ENCODE measurements around the gene C2.
"Not testable (repeated sequence)": the region's sequence is repeated elsewhere in the genome, so short reads cannot be mapped to it uniquely, and the experiment has no call there.

C2 gene

DNA sequence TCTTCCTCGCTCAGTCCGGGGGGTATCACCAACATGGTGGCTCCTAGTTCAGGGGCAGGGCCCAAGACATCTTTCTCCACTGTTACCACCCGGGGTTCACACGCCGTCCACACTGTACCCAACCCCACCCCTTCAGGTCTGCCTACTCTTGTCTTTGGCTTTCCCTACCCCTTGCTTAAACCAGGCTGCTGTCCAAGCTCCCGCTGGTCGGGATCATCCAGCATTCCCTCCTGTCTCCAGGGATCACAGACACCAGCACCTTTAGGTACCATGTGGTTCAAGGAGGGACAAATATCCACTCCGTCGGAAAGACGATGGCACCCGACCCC lies 30.9 kb downstream of the C2 start:
- DNase-seq (ENCODE audit: low read depth) = no peak

DNA sequence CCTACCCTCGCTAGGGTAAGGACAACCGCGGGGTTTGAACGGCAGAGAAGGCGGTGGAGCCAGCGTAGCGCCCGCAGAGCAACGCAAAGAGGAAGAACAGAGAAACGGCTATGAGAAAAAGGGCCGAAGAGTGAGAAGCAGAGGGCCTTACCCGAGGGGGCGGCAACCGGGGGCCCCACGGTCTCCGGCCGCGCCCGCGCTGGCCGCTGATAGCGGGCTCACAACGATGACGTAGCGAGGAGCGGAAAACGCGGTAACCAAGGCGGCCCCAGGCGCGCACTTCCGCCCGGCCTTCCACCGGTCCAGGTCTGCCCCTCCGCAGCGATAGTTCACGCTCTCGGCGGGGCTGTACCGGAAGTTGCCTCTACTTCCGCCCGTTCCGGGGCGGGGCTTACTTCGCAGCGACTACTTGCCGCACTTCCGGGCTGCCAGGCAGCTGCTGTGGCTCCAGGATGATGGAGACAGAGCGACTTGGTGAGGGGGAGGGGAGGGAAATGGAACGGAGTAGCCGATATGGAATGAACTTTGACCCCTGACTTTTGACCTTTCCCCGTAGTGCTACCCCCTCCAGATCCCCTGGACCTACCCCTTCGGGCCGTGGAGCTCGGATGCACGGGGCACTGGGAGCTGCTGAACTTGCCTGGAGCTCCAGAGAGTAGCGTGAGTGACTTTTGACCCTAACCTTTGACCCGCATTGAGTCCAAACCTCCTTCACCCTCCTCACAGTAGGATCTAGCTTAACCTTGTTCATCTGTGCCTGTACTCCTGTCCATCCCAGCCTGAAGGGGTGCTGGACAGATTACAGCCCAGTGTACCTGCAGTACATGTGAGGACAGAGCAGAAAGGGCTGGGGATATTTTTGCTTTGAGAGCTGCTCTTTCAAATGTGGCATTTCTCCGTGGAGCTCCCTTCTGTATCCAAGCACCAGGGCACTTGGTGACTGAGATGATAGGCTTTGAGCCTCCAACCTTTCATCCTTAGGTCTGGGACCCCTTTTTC lies 31.5 kb downstream of the C2 start, which contains the start of the genes NELFE and SKIC2:
NELFE (minus strand) TSS at position 231 of the 999 bp plus-strand sequence. CDS start 525 bp downstream, outside the sequence.
SKIC2 (plus strand) TSS at position 435 of the 999 bp plus-strand sequence; CDS start at position 453, 18 bp downstream.
- DNase-seq (ENCODE audit: low read depth) = peak; percentile 85

DNA sequence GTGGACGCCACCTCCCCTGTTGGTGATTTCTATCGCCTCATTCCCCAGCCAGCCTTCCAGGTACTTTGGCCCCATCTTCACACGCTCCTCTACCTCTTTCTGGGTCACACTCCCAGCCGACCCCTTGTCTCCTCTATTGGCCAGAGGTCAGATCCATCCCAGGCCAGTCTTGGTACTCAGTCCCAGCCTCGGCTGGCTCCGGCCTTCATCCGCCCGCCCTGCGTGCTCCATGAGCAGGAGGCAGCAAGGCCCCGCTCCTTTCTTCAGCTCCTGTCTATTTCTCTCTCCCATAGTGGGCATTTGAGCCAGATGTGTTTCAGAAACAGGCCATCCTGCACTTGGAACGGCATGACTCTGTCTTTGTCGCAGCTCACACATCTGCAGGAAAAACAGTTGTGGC lies 34.1 kb downstream of the C2 start:
- DNase-seq (ENCODE audit: low read depth) = no peak

DNA sequence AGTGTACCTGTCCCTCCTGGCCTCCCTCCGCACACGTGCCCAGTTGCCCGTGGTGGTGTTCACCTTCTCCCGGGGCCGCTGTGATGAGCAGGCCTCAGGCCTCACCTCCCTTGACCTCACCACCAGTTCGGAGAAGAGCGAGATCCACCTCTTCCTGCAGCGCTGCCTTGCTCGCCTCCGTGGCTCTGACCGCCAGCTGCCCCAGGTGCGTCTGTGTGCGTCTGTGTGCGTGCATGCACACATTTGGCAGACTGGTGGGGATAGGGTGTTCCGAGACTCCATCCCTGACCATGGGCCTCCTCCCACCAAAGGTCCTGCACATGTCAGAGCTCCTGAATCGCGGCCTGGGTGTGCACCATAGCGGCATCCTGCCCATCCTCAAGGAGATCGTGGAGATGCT lies 36.4 kb downstream of the C2 start:
- DNase-seq (ENCODE audit: low read depth) = no peak

DNA sequence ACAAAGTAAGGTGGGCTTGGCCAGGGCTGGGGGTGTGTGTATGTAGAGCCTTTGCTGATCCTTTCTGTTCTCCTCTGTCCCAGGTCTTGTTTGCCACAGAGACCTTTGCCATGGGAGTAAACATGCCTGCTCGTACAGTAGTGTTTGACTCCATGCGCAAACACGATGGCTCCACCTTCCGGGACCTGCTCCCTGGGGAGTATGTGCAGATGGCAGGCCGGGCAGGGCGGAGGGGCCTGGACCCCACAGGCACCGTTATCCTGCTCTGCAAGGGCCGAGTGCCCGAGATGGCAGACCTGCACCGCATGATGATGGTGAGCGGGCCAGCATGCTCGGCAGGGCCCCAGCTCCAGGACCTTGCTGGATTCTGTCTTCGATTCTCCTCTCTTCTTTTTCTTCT lies 38.2 kb downstream of the C2 start:
- no peak for DNase-seq (ENCODE audit: low read depth)

DNA sequence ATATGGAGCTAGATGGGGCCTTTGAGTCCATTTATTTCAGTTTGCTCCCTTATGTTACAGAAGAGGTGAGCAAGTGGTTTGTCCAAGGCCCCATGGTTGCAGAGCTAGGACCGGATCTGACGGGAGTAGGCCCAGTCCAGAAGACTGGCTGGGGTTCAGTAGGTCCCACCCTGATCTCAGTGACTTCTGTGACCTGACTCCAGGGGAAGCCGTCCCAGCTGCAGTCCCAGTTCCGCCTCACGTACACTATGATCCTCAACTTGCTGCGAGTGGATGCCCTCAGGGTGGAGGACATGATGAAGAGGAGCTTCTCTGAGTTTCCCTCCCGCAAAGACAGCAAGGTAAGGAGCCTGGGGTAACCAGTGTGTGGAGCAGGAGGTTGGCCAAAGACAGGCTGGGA lies 39.0 kb downstream of the C2 start:
- no peak for DNase-seq (ENCODE audit: low read depth)

DNA sequence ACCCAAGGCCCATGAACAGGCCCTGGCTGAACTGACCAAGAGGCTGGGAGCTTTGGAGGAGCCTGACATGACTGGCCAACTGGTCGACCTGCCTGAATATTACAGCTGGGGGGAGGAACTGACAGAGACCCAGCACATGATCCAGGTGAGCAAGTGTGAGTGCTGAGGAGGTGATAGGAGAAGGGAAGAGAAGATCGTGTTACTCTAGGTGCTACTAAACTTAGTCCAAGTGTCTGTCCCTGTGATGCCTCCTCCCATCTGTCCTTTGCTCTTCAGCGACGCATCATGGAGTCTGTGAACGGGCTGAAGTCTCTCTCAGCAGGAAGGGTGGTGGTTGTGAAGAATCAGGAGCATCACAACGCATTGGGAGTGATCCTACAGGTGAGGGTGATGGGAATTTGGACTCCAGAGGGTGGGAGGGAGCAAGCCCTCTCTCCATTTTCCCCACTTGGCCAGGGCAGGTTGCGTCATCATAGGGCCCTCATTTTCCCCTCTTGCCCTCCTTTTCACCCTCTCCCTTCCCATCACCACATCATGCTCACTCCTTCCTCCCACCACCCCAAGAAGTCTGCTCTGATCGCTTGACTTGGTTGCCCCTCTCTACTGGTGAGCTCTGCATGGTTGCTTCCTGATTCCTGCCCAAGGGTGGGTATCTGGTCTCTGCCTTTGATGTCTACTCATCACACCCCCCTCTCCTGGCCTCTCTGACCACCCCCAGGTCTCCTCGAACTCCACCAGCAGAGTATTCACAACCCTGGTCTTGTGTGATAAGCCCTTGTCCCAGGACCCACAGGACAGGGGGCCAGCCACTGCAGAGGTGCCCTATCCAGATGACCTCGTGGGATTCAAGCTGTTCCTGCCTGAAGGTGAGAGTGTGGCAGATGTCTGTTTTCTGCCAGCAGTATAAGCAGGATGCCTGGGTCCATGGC lies 39.7 kb downstream of the C2 start:
- DNase-seq (ENCODE audit: low read depth) = no peak

DNA sequence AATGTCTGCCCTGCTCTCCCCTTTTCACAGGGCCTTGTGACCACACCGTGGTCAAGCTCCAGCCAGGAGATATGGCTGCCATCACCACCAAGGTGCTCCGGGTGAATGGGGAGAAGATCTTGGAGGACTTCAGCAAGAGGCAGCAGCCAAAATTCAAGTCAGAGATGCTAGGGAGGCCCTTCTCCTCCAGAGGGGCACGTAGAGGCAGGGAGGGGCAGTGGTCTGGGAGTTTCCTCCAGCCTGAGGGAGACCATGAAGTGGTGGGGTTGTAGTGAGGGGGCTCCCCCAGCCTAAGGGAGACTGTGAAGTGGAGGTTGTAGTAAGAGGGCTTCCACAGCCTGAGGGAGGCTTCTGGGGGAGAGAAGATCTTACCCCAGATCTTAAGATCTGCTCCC lies 40.4 kb downstream of the C2 start:
- no peak for DNase-seq (ENCODE audit: low read depth)

DNA sequence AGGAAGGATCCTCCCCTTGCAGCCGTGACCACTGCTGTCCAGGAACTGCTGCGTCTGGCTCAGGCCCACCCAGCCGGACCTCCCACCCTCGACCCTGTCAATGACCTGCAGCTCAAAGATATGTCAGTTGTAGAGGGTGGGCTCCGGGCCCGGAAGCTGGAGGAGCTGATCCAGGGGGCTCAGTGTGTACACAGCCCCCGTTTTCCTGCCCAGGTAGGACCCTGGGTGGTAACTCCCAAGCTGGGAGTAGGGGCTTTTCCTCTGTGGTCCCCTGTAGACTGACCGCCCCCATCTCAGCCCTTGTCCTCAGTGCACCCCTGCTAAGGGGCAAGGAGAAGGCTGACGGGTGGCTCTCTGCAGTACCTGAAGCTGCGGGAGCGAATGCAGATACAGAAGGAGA lies 40.8 kb downstream of the C2 start:
- DNase-seq (ENCODE audit: low read depth) = no peak

DNA sequence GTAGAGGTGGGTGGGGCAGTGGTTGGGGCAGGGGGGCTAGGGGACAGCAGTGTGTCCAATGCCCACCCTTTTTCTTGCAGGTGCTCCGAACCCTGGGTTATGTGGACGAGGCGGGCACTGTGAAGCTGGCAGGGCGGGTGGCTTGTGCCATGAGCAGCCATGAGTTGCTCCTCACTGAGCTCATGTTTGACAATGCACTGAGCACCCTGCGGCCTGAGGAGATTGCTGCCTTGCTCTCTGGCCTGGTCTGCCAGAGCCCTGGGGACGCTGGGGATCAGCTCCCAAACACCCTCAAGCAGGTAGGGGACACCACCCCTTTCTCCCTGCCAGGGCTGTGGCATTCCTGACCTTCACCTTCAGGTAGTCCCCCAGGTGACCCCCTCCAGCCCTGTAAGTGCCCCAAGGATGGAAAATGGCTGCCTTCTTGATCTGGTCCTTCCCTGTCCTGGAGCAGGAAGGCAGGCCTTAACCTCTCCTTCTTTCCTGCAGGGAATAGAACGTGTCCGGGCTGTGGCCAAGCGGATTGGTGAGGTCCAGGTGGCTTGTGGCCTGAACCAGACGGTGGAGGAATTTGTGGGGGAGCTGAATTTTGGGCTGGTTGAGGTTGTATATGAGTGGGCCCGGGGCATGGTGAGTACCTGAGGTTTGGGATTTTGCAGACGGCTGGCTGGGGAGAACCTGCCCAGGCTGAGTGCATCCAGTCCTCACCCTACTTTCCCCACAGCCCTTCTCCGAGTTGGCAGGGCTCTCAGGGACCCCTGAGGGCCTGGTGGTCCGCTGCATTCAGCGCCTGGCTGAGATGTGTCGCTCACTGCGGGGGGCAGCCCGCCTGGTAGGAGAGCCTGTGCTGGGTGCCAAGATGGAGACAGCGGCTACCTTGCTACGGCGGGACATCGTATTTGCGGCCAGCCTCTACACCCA lies 41.5 kb downstream of the C2 start:
- no peak for DNase-seq (ENCODE audit: low read depth)

DNA sequence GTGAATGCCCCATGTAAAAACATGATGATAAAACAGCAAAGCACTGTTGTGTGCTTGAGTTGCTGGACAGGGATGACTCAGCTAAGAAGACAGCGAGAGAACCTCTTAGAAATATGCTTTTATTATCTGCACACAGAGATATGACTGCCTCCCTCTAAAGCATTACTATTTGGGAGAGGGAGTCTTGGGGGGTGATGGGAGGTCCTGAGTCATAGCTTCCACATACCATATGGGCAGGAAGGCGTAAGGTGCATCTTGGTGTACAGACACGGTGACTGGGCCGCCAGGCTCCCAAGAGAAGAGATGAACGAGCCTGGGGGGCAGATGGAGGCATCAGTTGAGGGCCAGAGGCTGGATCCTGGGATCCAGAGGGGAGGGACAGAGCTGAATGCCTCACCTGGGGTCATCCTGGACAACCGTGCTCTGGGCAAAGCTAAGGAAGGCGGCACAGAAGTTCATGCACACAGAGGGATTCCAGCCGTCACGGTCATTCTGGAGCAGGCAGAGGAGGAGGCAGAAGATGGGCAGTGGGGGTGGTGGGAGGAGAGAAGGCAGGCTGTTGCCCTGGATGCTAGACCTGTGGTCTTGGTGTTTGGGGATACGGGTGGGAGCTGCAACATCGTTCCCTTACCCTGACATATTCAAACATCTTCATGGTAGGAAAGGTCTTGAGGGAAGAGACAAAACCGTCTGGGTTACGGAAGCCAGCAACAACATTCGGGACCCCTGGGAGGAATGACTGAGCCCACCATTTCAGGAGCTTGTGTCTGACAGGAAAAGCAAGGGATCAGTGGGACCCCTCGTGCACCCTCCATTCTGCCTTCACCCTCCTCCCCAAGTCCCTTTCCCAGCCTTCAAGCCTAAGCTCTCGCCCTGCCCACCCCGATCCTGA lies 42.4 kb downstream of the C2 start:
- DNase-seq (ENCODE audit: low read depth) = peak; percentile 63

DNA sequence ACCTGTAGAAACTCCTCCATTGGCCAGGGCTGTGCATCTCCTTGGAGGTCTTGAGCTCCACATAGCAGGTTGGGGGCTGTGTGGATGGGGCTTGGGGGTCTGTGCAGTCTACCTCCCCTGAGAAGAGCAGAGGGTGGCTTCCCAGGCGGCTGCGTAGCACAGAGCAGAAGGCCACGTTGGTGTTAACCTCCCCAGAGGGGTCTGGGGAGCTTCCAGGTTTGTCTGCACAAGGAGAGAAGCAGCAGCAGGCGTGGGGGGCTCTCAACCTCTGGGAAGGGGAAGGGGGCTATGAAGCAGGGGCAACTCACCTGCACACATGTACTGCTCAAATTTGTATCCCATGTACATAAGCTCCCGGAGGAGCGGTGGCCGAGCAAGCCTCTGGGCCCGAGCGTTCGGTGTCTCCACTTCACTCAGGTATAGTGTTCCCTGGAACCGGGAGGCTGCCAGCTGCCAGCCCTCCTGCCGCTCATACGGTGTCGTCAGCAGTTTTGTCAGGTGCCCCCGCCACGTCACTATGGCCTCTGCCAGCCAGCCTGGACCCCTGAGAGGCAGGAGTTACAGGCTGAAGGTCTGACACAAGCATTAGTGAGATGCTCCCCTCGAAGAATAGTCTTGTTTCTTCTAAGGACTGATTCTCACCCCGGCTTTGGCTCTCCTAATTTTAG lies 43.2 kb downstream of the C2 start:
- no peak for DNase-seq (ENCODE audit: low read depth)

DNA sequence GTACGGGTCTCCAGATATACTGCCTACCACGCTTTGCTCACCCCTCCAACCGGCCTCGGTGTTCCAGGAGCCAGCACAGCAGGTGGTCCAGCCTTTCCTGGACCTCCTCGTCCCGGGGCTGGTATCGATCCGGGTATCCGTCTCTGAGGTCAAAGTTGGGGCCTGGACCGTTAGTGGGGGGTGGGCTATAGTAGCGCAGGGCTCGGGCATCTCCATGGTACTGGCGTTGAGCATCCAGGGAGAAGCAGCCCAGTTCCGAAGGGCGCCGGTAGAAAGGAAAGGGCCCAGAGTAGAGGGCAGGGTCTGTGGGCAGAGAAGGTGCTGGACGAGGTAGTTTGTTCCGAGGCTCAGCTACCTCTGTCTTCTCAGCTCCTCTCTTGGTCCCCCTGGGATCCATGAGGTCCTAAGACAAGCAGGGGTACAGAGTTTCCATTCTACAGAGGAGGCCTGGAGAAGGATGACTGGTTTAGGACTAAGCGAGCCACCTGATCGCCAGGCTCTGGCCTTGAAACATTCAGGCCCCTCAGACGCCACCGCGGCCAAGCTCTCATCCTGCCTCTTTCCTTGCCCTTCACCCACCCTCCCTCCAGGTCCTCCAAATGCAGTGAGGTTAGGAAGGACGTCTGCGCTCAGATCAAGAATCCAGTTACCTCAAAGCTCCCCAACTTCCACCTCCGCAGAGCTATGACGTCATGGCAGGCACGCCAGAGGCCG lies 43.9 kb downstream of the C2 start:
- no peak for DNase-seq (ENCODE audit: low read depth)

DNA sequence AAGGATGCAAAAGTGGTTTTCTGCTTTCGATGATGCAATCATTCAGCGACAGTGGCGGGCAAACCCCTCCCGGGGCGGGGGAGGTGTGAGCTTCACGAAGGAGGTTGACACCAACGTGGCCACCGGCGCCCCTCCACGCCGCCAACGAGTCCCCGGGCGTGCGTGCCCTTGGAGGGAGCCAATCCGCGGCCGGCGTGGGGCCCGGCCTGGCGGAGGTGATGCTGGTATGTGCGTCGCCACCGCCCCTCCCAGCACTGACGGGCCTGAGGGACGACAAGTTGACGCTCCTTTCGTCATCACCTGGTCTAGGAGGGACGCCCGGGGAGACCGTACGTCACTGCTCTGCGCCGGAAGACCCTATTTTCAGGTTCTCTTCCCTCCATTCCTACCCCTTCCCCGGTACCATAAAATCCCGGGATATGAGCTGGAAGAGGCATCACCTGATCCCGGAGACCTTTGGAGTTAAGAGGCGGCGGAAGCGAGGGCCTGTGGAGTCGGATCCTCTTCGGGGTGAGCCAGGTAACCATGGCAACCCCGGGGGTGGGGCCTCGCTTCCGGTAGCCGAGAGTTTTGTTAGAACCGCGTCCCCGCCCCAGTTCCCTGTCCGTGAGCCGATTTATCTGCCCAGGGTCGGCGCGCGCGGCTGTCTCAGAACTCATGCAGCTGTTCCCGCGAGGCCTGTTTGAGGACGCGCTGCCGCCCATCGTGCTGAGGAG lies 44.6 kb downstream of the C2 start, which contains the start of gene DXO:
DXO (minus strand) TSS at position 146 of the 716 bp plus-strand sequence. CDS start 463 bp downstream, outside the sequence.
- DNase-seq (ENCODE audit: low read depth) = peak; percentile 93

DNA sequence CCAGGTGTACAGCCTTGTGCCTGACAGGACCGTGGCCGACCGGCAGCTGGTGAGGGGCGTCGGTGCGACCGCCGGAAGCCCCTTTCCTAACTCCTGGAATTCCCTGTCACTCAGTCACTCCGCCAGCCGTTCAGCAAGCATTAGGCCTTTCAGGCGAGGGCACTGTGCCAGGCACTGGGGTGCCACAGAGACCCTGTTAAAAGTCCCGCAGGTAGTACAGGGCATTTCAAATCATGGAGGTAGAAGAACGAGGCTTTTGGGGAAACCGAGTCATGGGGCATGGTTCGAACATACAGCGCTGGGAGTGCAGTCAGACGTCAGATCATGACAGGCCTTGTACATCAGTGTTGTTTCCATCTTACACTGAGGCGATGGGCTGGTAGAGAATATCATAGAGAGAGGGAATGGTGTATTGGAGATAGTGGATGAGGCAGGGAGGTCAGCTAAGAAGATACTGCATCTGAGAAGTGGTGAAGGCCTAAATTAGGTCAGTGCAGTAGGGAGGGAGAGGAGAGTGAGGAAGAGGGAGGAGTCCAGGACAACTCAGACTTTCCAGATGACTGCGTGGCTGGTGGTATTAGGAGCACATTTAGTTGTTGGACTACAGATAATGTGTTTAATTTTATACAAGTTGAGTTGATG lies 45.3 kb downstream of the C2 start:
- no peak for DNase-seq (ENCODE audit: low read depth)

DNA sequence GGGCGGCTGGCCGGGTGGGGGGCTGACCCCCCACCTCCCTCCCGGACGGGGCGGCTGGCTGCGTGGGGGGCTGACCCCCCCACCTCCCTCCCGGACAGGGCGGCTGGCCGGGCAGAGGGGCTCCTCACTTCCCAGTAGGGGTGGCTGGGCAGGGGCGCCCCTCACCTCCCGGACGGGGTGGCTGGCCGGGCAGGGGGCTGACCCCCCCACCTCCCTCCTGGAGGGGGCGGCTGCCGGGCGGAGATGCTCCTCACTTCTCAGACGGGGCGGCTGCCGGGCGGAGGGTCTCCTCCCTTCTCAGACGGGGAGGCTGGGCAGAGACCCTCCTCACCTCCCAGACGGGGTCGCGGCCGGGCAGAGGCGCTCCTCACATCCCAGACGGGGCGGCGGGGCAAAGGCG lies 48.5 kb downstream of the C2 start:
- not testable (repeated sequence) for DNase-seq (ENCODE audit: low read depth)

DNA sequence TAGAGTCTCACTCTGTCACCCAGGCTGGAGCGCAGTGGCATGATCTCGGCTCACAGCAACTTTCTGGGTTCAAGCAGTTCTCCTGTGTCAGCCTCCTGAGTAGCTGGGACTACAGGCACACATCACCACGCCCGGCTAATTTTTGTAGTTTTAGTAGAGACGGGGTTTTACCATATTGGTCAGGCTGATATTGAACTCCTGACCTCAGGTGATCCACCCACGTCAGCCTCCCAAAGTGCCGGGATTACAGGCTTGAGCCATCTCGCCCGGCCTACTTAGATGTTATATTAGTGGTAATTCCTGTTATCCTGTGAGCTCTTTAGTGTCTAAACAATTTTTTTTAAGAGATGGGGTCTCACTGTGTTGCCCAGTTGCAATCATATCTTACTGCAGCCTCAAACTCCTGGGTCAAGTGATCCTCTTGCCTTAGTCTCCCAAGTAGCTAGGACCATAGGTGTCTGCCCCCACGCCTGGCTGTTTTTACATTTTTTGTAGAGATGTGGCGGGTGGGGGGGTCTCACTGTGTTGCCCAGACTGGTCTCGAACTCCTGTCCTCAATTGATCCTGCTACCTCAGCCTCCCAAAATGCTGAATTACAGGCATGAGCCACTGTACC lies 50.4 kb downstream of the C2 start:
- DNase-seq (ENCODE audit: low read depth) = no peak

DNA sequence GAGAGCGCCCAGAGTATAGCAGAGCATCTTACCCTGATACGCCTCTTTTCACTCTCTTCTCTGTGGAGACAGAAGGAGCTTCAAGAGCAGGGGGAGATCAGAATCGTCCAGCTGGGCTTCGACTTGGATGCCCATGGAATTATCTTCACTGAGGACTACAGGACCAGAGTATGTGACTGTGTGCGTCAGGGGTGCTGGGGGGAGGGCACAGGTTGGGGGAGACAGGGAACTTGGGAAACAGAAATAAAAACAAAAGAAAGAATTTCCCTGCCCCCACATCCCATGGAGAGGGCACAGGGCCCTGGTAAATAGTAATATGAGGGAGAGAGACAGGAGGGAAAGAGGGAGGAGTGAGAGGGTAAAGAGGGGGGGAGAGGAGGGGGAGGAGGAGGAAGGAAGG lies 51.3 kb downstream of the C2 start:
- no peak for DNase-seq (ENCODE audit: low read depth)

All from non-pigmented ciliary epithelial cell (primary cell).